ENCODE results near the gene NECAP2.
"Not testable (repeated sequence)": the region's sequence is repeated elsewhere in the genome, so short reads cannot be mapped to it uniquely, and the experiment has no call there.

The NECAP2 gene

DNA sequence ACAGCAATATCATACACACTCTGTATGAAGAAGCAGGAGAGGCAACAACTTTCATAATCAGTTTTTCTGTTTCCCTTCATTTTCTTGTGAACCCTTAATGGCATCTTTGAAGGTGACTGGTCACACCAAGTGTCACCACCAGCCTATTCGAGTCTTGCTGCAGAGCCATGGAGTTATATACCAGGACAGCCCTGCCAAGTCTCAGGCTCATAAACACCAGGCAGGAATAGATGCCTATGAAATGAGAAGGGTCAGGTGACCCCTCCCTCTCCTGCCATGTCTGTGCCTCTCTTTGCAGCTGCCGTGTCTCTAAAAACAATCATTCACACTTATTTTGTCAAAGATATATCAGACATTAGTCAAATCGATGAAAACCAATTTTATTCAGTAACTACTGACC lies 28.0 kb downstream of the NECAP2 start:
- no peak overlapping the region for H3K27ac ChIP-seq (ENCODE audit: low read length)
- no peak overlapping the region for H3K4me3 ChIP-seq (ENCODE audit: low read length)
- no peaks in the 10 kb centered on the region for H3K27me3 ChIP-seq (ENCODE audit: insufficient read depth, low read length)
- H3K36me3 ChIP-seq (ENCODE audit: insufficient read depth, low read depth, low read length) = peaks cover 15% of the 10 kb centered on the region
- no peaks in the 10 kb centered on the region for H3K4me1 ChIP-seq (ENCODE audit: insufficient read depth, low read length)
- H3K9ac ChIP-seq (ENCODE audit: low read depth, low read length) = no peak overlapping the region
- H3K9me3 ChIP-seq (ENCODE audit: insufficient read depth, low read depth, low read length) = no peaks in the 10 kb centered on the region

DNA sequence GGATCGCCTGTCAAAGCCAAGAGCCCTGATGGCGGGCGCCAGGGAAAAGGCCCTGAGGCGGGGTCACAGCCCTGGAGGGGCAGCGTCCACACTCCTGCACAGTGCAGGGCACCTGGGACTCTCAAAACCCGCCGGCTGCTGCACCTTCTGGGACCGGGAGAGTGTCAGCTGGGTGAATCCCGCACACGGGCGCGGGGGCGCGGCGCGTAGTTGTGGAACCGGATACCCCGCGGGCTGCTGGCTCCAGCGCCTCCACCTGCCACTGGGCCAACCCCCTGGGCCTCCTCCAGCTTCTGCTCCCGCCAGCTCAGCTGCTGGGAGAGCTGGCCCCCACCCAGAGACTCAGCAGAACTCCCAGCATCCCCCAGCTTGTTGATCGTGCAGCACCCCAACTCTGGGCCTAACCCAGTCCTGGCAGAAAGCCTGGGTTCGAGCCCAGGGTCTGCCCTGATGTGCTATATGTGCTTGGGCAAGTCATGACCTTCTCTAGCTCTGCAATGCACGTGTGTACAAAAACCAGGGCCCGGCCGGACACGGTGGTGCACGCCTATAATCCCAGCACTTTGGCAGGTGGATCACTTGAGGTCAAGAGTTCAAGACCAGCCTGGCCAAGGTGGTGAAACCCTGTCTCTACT lies 33.8 kb downstream of the NECAP2 start:
- Histone ChIP-seq H3K4me3 (ENCODE audit: low read length) (no peak overlapping the region), H3K9me3 (ENCODE audit: insufficient read depth, low read depth, low read length) (no peaks in the 10 kb centered on the region), H3K36me3 (ENCODE audit: insufficient read depth, low read depth, low read length) (peaks cover 19% of the 10 kb centered on the region), H3K27me3 (ENCODE audit: insufficient read depth, low read length) (no peaks in the 10 kb centered on the region), H3K27ac (ENCODE audit: low read length) (no peak overlapping the region), H3K4me1 (ENCODE audit: insufficient read depth, low read length) (no peaks in the 10 kb centered on the region), H3K9ac (ENCODE audit: low read depth, low read length) (no peak overlapping the region)

DNA sequence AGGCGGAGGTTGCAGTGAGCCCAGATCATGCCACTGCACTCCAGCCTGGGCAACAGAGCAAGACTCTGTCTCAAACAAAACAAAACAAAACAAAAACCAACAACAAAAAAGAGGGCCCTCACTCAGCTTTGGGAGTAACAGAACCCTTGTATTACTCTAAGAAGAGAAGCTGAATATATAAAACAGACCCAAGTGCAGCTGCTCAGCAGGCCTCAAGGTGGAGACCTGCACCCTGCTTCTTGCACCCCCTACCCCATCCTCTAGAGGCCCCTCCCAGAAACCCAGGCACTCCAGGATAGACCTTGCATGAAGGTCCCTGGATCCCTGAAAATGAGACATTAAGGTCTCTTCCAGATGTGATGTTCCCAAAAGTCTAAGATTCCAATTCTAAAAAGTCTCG lies 34.4 kb downstream of the NECAP2 start:
- not testable (repeated sequence) for H3K9me3 ChIP-seq (ENCODE audit: insufficient read depth, low read depth, low read length); H3K9ac ChIP-seq (ENCODE audit: low read depth, low read length); H3K27ac ChIP-seq (ENCODE audit: low read length); H3K4me3 ChIP-seq (ENCODE audit: low read length); H3K4me1 ChIP-seq (ENCODE audit: insufficient read depth, low read length); H3K27me3 ChIP-seq (ENCODE audit: insufficient read depth, low read length)
- peaks cover 19% of the 10 kb centered on the region for H3K36me3 ChIP-seq (ENCODE audit: insufficient read depth, low read depth, low read length)

DNA sequence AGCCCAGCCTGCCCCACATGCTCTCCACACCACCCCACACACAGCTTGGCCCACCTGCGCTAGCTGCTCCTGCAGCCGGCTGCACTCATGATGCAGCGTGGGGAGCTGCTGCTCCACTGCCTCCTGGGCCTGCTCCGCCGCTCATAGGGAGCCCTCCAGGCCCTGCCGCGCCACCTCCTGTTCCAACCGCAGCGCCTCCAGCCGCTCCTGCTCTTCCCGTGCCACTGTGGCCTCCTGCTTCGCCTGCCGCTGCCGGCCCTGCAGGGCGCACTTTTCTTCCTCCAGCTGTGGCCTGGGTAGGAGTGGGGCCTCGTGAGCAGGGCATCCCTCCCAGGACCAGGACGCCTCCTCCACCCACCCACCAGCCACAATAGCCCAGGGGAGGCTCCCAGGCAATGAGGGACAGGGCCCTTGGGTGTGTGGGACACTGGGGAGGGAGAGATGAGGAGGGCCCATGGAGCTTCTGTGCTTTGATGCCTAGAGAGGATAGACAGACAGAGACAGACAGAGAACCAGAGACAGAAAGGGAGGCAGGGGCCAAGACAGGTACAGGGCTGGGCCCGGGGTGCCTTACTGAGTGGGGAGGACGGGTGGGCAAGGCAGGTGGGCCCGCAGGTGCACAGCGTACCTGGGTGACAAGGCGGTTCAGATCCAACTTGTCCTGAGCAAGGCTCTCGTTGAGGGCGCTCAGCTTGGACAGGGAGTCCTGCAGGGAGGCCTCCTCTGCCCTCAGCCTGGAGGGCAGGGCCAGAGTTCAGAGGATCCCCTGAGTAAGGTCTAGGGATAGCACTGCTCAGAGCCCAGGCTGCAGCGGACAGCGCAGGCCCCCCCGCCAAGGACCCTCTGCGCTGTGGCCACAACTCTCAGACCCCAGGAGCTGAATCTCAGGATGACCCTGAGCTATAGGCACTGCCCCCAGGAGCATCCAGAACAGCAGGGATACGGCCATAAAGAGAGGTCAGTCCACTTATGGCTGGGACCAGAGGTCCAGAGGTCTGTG lies 35.5 kb downstream of the NECAP2 start:
- H3K9ac ChIP-seq (ENCODE audit: low read depth, low read length); H3K27me3 ChIP-seq (ENCODE audit: insufficient read depth, low read length); H3K4me1 ChIP-seq (ENCODE audit: insufficient read depth, low read length); H3K4me3 ChIP-seq (ENCODE audit: low read length); H3K9me3 ChIP-seq (ENCODE audit: insufficient read depth, low read depth, low read length); H3K27ac ChIP-seq (ENCODE audit: low read length): not testable (repeated sequence)
- peaks cover 26% of the 10 kb centered on the region for H3K36me3 ChIP-seq (ENCODE audit: insufficient read depth, low read depth, low read length)

DNA sequence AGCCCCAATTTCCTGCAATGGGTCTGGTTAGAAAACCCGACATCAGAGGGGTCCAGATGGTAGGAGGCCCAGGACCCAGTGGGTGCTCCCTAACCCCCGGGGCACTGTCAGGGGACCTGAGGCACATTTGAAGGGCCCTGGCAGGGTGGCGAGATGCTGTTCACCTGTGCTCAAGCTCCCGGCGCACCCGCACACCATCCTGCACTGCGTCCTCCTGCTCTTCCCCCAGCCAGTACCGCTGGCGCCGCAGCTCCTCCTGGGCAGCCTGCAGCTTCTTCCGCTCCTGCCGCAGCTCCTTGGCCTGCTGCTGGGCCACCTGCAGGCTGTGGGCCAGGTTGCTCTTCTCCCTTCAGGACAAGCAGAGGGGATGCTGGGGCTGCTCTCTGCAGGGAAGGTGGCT lies 37.6 kb downstream of the NECAP2 start:
- no peak overlapping the region for H3K27ac ChIP-seq (ENCODE audit: low read length)
- peaks cover 20% of the 10 kb centered on the region for H3K36me3 ChIP-seq (ENCODE audit: insufficient read depth, low read depth, low read length)
- no peaks in the 10 kb centered on the region for H3K4me1 ChIP-seq (ENCODE audit: insufficient read depth, low read length)
- H3K9me3 ChIP-seq (ENCODE audit: insufficient read depth, low read depth, low read length) = no peaks in the 10 kb centered on the region
- no peaks in the 10 kb centered on the region for H3K27me3 ChIP-seq (ENCODE audit: insufficient read depth, low read length)
- no peak overlapping the region for H3K9ac ChIP-seq (ENCODE audit: low read depth, low read length)
- H3K4me3 ChIP-seq (ENCODE audit: low read length) = no peak overlapping the region

DNA sequence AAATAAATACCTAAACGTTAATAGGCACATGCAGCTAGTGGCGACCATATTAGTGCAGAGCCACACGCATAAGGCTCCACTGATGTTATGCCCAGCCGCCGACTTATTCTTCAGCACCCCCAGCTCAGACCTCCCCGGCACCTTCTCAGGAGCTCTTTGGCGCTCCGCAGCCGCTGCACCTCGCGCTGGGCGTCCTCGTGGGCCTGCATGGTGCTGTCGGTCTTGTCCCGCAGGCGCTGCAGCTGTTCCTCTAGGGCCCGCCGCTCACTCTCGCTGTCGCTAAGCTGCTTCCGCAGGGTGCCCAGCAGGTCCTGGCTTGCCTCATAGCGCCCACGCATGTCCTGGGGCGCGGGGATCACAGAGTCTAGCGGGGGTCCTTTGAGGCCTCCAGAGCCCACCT lies 42.6 kb downstream of the NECAP2 start:
- not testable (repeated sequence) for H3K4me3 ChIP-seq (ENCODE audit: low read length); H3K27ac ChIP-seq (ENCODE audit: low read length); H3K9ac ChIP-seq (ENCODE audit: low read depth, low read length); H3K27me3 ChIP-seq (ENCODE audit: insufficient read depth, low read length); H3K9me3 ChIP-seq (ENCODE audit: insufficient read depth, low read depth, low read length); H3K4me1 ChIP-seq (ENCODE audit: insufficient read depth, low read length)
- peaks cover 11% of the 10 kb centered on the region for H3K36me3 ChIP-seq (ENCODE audit: insufficient read depth, low read depth, low read length)

DNA sequence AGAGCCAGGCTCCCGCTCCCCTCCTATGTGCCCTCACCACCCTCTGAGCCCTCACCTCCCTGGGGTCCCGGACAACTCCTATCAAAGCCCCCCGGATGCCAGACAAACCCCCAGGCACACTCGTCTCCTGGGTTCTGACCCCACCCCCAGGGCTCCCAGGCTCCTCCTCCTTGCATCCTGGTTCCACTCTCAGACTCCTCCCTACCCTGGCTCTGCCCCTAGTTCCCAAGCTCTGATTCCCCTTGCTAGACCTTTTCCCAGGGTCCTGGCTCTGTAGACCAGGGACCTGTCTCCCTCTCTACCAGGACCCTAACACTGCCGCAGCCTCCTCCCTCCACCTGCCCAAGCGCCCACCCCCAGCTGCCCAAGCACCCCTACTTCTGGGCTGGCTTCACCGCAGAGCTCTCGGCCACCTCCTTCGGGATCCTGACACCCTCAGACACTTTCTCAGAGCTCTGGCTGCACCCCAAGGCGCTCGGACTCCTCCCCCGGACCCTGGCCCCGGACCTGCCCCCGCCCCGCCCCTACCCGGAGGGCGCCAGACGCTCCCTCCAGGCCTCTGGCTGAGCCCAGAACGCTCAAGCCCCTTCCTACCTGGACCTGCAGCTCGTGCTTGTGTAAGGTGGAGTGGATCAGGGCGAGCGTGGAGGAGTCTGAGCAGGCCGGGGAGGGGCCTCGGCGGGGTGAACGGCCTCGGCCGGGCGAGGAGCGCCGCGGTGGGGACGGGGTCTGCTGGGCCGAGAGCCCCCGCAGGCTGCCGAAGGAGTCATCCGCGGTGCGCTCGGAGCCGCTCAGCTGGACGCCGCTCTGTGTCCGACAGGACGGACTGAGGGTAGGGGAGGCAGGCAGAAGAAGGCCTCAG lies 43.3 kb downstream of the NECAP2 start:
- peaks cover 11% of the 10 kb centered on the region for H3K36me3 ChIP-seq (ENCODE audit: insufficient read depth, low read depth, low read length)
- H3K4me1 ChIP-seq (ENCODE audit: insufficient read depth, low read length); H3K27me3 ChIP-seq (ENCODE audit: insufficient read depth, low read length); H3K9ac ChIP-seq (ENCODE audit: low read depth, low read length); H3K4me3 ChIP-seq (ENCODE audit: low read length); H3K27ac ChIP-seq (ENCODE audit: low read length); H3K9me3 ChIP-seq (ENCODE audit: insufficient read depth, low read depth, low read length): not testable (repeated sequence)

DNA sequence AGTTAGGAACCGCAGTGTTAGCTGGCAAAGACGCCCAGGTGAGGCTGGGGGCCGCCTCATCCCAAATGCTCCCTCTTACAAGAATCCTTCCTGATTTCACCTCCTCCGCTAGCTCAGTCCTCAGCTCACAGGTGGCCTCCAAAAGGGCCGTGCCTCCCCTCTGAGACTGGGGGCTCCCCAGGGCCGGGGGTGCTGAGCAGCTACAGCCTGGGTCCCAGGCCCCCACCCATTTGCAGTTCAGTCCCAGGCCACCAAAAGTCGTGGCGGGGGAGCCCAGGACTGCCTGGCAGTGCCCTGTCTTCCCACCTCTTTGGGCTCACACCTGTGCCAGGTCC lies 43.9 kb downstream of the NECAP2 start:
- no peak overlapping the region for H3K4me3 ChIP-seq (ENCODE audit: low read length)
- H3K4me1 ChIP-seq (ENCODE audit: insufficient read depth, low read length) = no peaks in the 10 kb centered on the region
- no peak overlapping the region for H3K9ac ChIP-seq (ENCODE audit: low read depth, low read length)
- no peaks in the 10 kb centered on the region for H3K27me3 ChIP-seq (ENCODE audit: insufficient read depth, low read length)
- H3K9me3 ChIP-seq (ENCODE audit: insufficient read depth, low read depth, low read length) = no peaks in the 10 kb centered on the region
- H3K36me3 ChIP-seq (ENCODE audit: insufficient read depth, low read depth, low read length) = peaks cover 11% of the 10 kb centered on the region
- H3K27ac ChIP-seq (ENCODE audit: low read length) = no peak overlapping the region

DNA sequence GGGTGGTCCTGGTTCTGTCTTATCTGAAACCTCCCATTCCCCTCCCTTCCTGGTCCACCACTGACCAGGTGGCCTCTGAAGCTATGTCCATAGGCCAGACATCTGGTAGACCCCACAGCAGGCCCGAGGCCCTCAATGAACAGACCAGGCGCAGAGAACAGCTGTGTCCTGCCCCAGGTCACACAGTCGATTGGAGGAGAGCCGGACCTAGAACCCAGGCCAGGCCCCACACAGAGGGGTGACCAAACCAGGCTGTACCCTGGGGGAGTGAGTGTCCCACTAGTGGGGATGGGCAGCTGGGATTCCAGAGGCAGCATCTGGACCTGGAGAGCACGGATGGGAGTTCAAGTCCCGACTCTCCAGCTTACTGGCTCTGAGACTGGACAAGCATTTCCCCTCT lies 44.4 kb downstream of the NECAP2 start:
- no peak overlapping the region for H3K4me3 ChIP-seq (ENCODE audit: low read length)

DNA sequence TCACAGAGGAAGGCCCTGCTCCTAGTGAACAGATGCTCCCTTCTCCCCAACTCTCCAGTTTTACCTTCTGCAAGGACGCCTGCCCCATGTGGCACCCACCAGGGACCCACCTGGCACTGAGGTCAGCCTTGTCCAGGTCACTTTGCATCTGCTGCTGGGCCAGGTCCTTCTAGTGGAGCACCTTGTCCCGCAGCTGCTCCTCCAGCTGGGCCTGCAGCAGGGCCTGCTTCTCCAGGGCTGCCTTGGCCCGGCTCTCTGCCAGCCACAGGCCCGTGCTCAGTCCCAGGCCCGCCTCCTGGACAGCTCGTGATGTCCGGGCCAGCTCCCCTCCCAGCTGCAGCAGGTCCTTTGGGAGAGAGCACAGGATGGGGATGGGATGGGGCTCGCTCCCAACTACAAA lies 45.8 kb downstream of the NECAP2 start:
- not testable (repeated sequence) for H3K9me3 ChIP-seq (ENCODE audit: insufficient read depth, low read depth, low read length); H3K4me3 ChIP-seq (ENCODE audit: low read length); H3K27me3 ChIP-seq (ENCODE audit: insufficient read depth, low read length); H3K27ac ChIP-seq (ENCODE audit: low read length); H3K9ac ChIP-seq (ENCODE audit: low read depth, low read length); H3K36me3 ChIP-seq (ENCODE audit: insufficient read depth, low read depth, low read length); H3K4me1 ChIP-seq (ENCODE audit: insufficient read depth, low read length)

More for the DNA sequence above, 44.4 kb downstream of the NECAP2 start:
- peaks cover 11% of the 10 kb centered on the region for H3K36me3 ChIP-seq (ENCODE audit: insufficient read depth, low read depth, low read length)
- no peak overlapping the region for H3K9ac ChIP-seq (ENCODE audit: low read depth, low read length)
- H3K9me3 ChIP-seq (ENCODE audit: insufficient read depth, low read depth, low read length) = no peaks in the 10 kb centered on the region
- no peaks in the 10 kb centered on the region for H3K27me3 ChIP-seq (ENCODE audit: insufficient read depth, low read length)
- H3K27ac ChIP-seq (ENCODE audit: low read length) = no peak overlapping the region
- no peaks in the 10 kb centered on the region for H3K4me1 ChIP-seq (ENCODE audit: insufficient read depth, low read length)

DNA sequence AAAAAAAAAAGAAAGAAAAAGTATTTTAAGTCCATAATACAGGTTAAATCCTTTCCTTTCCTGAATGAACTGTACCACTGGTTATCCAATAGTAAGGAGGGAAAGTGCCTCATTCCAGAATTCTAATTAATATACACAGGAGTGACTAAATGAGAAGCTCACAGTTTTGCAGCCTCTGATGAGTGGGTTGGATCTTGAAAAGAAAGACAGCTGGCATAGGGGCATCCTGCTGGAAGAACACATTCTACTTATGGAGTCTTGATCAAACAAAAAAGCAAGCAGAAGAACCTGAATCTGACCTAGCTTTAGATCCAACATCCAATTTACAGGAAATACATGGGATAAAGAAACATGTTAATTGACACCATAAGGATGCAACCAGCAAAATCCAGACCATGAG lies 46.5 kb downstream of the NECAP2 start:
- H3K9ac ChIP-seq (ENCODE audit: low read depth, low read length); H3K4me1 ChIP-seq (ENCODE audit: insufficient read depth, low read length); H3K27me3 ChIP-seq (ENCODE audit: insufficient read depth, low read length); H3K9me3 ChIP-seq (ENCODE audit: insufficient read depth, low read depth, low read length); H3K27ac ChIP-seq (ENCODE audit: low read length); H3K36me3 ChIP-seq (ENCODE audit: insufficient read depth, low read depth, low read length); H3K4me3 ChIP-seq (ENCODE audit: low read length): not testable (repeated sequence)

Data from iPS-20b (cell line).